ENCODE data around the gene SRPK1.
A peak's percentile ranks its signal among the peaks of the same experiment; 100 is the strongest.
"Not testable (repeated sequence)": the region's sequence is repeated elsewhere in the genome, so short reads cannot be mapped to it uniquely, and the experiment has no call there.

The SRPK1 gene

DNA sequence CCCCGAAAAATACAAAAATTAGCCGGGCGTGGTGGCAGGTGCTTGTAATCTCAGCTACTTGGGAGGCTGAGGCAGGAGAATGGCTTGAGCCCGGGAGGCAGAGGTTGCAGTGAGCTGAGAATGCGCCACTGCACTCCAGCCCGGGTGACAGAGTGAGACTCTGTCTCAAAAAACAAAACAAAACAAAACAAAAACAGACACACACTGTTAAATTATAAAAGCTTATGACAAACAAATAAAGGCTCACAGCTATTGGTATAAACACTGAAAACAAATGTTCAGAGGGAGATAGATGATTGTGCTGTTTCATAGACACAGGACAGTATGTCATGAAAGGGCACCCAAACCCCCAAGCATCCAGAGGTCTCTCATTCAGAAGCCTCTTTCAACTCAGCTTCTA, 4.0 kb downstream of the SRPK1 start:
- H3K4me1 Mint-ChIP-seq, result peaks cover 33% of the 10 kb centered on the region
- ATAC-seq; H3K9me3 Mint-ChIP-seq; DNase-seq (ENCODE audit: low spot score in 2 of 2); H3K4me3 Mint-ChIP-seq: not testable (repeated sequence)
- H3K36me3 Mint-ChIP-seq, result peaks cover 81% of the 10 kb centered on the region
- peak overlapping the region; percentile 56 for H3K27ac Mint-ChIP-seq

DNA sequence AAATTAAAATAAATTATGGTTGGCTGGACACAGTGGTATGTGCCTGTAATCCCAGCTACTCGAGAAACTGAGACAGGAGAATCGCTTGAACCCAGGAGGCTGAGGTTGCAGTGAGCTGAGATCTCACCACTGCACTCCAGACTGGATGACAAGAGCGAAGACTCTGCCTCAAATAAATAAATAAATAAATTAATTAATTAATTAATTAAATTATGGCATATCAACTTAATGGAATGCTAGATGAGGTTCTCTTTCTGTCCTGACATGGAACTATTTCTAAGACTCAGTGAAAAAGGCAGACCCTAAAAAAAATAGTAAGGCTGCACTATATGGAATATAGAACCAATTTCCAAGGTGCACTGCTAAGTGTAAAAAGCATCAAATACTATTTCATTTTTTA, 4.8 kb downstream of the SRPK1 start:
- no peak for ATAC-seq
- Mint-ChIP-seq H3K36me3 (peaks cover 90% of the 10 kb centered on the region), H3K9me3 (no peaks in the 10 kb centered on the region), H3K27ac (no peak overlapping the region), H3K4me1 (peaks cover 27% of the 10 kb centered on the region), H3K4me3 (no peak overlapping the region)
- DNase-seq (ENCODE audit: low spot score in 2 of 2), result peak in 1 of 2 donors; percentile 15

DNA sequence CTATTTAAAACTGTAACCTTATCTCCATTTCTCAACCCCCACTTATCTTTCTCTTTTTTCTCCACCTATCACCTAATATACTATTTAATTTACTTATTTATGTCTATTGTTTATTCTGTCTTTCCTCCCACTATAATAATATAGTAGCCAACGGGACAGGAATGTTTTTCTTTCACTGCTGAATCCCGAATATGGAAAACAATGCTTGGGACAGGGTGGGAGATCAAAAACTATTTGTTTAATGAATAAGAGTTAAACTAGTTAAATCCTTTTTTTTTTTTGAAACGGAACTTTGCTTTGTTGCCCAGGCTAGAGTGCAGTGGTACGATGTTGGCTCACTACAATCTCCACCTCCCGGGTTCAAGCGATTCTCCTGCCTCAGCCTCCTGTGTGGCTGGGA, 6.4 kb downstream of the SRPK1 start:
- no peak overlapping the region for H3K27ac Mint-ChIP-seq
- peaks cover 27% of the 10 kb centered on the region for H3K4me1 Mint-ChIP-seq
- H3K4me3 Mint-ChIP-seq, result no peak overlapping the region
- ATAC-seq (no peak), DNase-seq (ENCODE audit: low spot score in 2 of 2) (no peak)
- peaks cover 96% of the 10 kb centered on the region for H3K36me3 Mint-ChIP-seq
- no peaks in the 10 kb centered on the region for H3K9me3 Mint-ChIP-seq

DNA sequence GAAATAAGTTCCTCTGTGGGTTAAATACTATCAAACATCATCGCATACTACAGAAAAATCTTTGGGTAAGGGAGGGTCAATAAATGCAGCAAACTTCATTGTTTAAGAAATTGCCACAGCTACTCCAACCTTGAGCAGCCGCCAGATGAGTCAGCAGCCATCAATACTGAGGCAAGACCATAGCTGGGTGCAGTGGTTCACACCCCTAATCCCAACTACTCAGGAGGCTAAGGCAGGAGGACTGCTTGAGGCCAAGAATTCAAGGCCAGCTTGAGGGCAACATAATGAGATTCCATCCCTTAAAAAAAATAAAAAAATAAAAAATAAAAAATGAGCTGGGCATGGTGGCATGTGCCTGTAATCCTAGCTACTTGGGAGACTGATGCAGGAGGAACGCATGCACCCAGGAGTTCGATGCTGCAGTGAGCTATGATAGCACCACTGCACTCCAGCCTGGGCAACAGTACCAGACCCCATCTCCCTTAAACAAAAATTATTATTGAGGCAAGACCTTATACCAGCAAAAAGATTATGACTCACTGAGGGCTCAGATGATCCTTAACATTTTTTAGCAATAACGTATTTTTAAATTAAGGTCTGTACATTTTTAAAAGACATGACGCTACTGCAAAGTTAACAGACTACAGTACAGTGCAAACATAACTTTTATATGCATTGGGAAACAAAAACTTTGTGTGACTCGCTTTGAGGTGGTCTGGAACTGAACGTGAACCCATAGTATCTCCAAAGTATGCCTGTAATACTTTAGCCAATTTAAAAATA, 8.8 kb downstream of the SRPK1 start:
- Mint-ChIP-seq H3K36me3 (peaks cover 98% of the 10 kb centered on the region), H3K9me3 (peaks cover 3% of the 10 kb centered on the region), H3K4me1 (peaks cover 25% of the 10 kb centered on the region), H3K4me3 (no peak overlapping the region), H3K27ac (no peak overlapping the region)
- ATAC-seq, result no peak
- DNase-seq (ENCODE audit: low spot score in 2 of 2), result no peak

DNA sequence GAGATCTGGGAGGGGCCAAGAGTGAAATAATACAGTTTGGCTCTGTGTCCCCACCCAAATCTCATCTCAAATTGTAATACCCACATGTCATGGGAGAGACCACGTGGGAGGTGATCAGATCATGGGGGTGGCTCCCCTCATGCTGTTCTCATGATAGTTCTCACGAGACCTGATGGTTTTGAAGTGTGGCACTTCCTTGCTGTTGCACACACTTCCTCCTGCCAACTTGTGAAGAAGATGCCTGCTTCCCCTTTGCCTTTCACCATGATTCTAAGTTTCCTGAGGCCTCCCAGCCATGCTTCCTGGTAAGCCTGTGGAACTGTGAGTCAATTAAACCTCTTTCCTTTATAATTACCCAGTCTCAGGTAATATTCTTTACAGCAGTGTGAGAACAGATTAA, 11.3 kb downstream of the SRPK1 start:
- peaks cover 92% of the 10 kb centered on the region for H3K36me3 Mint-ChIP-seq
- H3K9me3 Mint-ChIP-seq; ATAC-seq; DNase-seq (ENCODE audit: low spot score in 2 of 2); H3K27ac Mint-ChIP-seq; H3K4me3 Mint-ChIP-seq: not testable (repeated sequence)
- peaks cover 34% of the 10 kb centered on the region for H3K4me1 Mint-ChIP-seq

DNA sequence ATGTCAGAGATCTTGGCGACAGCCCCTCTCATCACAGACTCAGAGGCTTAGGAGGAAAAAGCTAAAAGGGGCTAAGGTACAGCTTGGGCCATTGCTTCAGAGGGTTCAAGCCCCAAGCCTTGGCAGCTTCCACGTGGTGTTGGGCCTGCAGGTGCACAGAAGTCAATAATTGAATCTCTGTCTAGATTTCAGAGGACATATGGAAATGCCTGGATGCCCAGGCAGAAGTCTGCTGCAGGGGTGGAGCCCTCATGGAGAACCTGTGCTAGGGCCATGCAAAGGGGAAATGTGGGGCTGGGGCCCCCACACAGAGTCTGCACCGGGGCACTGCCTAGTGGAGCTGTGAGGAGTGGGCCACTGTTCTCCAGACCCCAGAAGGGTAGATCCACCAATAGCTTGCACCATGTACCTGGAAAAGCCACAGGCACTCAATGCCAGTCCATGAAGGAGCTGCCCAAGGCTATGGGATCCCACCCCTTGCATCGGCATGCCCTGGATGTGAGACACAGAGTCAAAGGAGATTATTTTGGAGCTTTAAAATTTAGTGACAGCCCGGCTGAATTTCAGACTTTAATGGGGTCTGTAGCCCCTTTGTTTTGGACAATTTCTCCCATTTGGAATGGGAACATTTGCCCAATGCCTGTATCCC, 12.0 kb downstream of the SRPK1 start:
- DNase-seq (ENCODE audit: low spot score in 2 of 2); ATAC-seq; H3K9me3 Mint-ChIP-seq; H3K4me3 Mint-ChIP-seq; H3K27ac Mint-ChIP-seq: not testable (repeated sequence)
- Mint-ChIP-seq H3K4me1 (peaks cover 34% of the 10 kb centered on the region), H3K36me3 (peaks cover 92% of the 10 kb centered on the region)

DNA sequence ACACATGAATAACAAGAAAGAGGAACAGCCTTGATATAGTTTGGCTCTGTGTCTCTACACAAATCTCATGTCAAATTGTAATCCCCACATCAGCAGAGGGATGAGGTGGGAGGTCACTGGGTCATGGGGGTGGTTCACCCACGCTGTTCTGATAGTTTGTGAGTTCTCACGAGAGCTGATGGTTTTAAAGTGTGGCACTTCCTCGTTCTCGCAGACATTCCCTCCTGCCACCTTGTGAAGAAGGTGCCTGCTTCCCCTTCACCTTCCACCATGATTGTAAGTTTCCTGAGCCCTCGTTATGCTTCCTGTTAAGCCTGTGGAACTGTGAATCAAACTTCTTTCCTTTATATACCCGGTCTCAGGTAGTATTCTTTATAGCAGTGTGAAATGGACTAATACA, 13.1 kb downstream of the SRPK1 start:
- Mint-ChIP-seq H3K36me3 (peaks cover 92% of the 10 kb centered on the region), H3K9me3 (peaks cover 3% of the 10 kb centered on the region), H3K4me3 (no peak overlapping the region), H3K27ac (no peak overlapping the region), H3K4me1 (peaks cover 34% of the 10 kb centered on the region)
- DNase-seq (ENCODE audit: low spot score in 2 of 2) (no peak), ATAC-seq (no peak)

DNA sequence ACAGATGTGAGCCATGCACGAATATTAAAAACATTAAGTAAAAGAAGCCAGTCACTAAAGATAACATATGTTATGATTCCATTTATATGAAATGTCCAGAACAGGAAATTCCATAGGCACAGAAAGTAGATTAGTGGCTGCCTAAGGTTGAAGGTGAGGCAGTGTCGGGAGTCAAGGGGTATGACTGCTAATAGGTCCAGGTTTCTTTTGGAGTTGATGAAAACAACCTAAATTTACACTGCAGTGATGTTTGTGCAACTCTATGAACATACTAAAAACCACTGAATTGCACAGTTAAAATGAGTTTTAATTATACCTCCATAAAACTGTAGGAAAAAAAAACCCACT, 14.4 kb downstream of the SRPK1 start:
- DNase-seq (ENCODE audit: low spot score in 2 of 2), result no peak
- Mint-ChIP-seq H3K4me3 (no peak overlapping the region), H3K36me3 (peaks cover 87% of the 10 kb centered on the region), H3K9me3 (peaks cover 3% of the 10 kb centered on the region), H3K27ac (peak overlapping the region; percentile 34), H3K4me1 (peaks cover 34% of the 10 kb centered on the region)
- no peak for ATAC-seq

DNA sequence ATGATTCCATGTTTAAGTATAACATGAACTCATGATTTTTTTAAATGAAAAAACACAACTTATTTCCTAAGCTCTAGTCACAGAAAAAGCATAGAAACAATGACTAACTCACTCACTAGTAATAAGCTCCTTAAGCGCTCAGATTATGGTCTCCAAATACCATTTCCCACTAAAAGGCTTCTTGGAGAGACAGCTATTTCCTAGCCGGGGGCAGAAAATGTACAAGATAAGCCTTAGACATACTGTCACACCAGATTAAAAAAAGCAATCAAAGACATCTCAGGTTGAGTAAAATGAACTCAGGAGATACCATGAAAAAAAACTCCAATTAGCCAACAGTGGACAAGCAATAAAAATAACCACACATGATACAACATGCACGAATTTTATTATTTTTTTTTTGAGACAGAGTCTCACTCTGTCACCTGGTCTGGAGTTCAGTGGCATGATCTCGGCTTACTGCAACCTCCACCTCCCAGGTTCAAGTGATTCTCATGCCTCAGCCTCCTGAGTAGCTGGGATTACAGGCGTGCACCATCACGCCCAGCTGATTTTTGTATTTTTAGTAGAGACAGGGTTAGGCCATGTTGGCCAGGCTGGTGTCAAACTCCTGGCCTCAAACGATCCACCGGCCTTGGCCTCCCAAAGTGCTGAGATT, 14.9 kb downstream of the SRPK1 start:
- H3K36me3 Mint-ChIP-seq, result peaks cover 87% of the 10 kb centered on the region

DNA sequence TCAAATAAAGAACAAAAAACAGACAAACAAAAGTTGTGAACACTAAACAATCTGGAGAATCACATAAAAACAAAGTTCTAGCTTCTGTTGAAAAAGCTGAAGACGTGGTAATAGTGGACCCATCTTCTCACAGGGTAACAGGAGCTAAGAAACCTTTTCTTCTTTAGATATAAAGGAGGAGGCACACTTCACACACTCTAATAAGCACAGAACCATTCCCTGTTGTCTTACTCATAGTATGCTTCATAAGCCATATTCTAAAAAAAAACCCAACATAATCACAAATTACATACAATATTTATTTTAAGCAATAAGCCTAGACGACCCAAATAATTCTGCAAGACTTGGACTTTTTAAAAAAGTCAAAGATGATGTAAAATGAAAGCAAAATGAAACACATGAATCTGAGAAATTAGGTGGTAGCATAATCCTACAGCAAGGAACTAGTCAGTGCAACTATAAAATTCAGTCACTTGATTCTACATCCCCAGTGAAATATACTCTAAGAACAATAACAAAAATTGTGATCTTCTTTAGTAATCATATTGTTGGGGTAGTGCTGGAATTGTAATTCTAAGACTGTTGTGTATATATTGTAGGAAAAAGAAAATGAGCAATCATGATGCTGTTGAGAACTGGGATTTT, 15.6 kb downstream of the SRPK1 start:
- peaks cover 41% of the 10 kb centered on the region for H3K4me1 Mint-ChIP-seq
- ATAC-seq (peak; percentile 62), DNase-seq (ENCODE audit: low spot score in 2 of 2) (no peak)
- peaks cover 87% of the 10 kb centered on the region for H3K36me3 Mint-ChIP-seq
- H3K4me3 Mint-ChIP-seq, result no peak overlapping the region
- peaks cover 3% of the 10 kb centered on the region for H3K9me3 Mint-ChIP-seq
- no peak overlapping the region for H3K27ac Mint-ChIP-seq

More for the DNA sequence above, 14.9 kb downstream of the SRPK1 start:
- ATAC-seq (no peak), DNase-seq (ENCODE audit: low spot score in 2 of 2) (no peak)
- H3K4me1 Mint-ChIP-seq, result peaks cover 34% of the 10 kb centered on the region
- peaks cover 3% of the 10 kb centered on the region for H3K9me3 Mint-ChIP-seq
- peak overlapping the region; percentile 34 for H3K27ac Mint-ChIP-seq
- no peak overlapping the region for H3K4me3 Mint-ChIP-seq

DNA sequence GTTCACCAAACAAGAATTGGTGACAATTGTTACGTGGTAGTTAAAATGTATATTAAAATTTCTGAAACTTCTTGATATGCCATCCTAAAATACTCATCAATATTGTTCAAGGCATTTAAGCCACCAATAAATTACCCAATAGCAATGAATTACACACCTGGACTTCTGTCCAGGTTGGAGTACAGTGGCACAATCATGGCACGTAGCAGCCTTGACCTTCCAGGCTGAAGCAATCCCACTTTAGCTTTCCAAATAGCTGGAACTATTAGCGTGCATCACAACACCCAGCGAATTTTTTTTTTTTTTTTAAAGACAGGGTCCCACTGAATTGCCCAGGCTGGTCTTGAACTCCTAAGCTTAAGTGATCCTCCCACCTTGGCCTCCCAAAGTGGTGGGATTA, 17.2 kb downstream of the SRPK1 start:
- no peak for ATAC-seq

DNA sequence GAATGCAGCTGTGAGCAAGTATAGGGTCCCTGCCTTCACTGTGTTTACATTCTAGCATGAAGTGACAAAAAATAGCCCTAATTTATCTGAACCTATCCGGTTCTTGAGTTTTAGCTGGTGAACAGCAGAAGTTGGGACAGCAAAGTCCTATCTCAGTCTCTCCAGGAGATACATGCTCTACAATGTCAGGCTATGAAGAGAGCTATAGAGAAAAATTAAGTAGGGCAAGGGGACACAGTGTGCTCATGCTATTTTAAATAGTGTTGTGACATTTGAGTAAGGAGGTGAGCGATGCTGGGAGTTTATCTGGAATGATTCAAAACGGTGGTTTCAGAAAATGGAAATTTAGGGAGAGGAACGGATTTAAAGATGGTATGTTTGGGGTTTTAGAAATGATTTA, 20.4 kb downstream of the SRPK1 start:
- DNase-seq (ENCODE audit: low spot score in 2 of 2) (no peak), ATAC-seq (no peak)
- Mint-ChIP-seq H3K36me3 (peaks cover 48% of the 10 kb centered on the region), H3K9me3 (no peaks in the 10 kb centered on the region), H3K27ac (no peak overlapping the region), H3K4me3 (no peak overlapping the region), H3K4me1 (peaks cover 21% of the 10 kb centered on the region)

More for the DNA sequence above, 17.2 kb downstream of the SRPK1 start:
- no peaks in the 10 kb centered on the region for H3K9me3 Mint-ChIP-seq
- H3K27ac Mint-ChIP-seq, result no peak overlapping the region
- H3K4me1 Mint-ChIP-seq, result peaks cover 37% of the 10 kb centered on the region
- H3K36me3 Mint-ChIP-seq, result peaks cover 73% of the 10 kb centered on the region
- DNase-seq (ENCODE audit: low spot score in 2 of 2), result no peak
- no peak overlapping the region for H3K4me3 Mint-ChIP-seq

DNA sequence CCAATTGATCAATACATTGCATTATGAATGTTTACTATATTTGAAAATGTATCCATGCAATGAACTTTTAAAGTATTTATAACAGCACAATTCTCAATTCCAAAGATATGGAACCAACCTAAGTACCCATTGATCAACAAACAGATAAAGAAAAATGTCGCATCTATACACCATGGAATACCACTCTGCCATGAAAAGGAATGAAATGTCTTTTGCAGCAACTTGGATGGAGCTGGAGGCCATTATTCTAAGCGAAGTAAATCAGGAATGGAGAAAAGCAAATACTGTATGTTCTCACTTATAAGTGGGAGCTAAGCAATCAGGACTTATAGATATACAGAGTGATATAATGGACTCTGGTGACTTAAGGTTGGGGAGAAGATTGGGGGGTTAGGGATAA, 22.9 kb downstream of the SRPK1 start:
- Mint-ChIP-seq H3K4me3 (no peak overlapping the region), H3K27ac (no peak overlapping the region), H3K9me3 (no peaks in the 10 kb centered on the region), H3K4me1 (peaks cover 25% of the 10 kb centered on the region), H3K36me3 (peaks cover 34% of the 10 kb centered on the region)
- no peak for ATAC-seq
- DNase-seq (ENCODE audit: low spot score in 2 of 2), result no peak

DNA sequence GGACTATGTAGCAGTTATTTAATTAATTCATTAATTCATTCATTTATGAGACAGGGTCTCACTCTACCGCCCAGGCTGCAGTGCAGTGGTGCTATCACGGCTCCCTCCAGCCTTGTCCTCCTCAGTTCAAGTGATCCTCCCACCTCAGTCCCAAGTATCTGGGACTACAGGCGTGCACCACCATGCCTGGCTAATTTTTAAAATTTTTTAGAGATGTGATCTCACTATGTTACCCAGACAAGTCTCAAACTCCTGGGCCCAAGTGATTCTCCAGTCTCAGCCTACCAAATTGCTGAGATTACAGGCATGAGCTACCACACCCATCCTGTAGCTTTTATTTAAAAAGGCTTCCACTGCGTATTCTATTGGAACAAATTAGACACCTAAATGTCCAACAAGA, 23.4 kb downstream of the SRPK1 start:
- no peak for ATAC-seq
- H3K4me3 Mint-ChIP-seq, result no peak overlapping the region
- no peaks in the 10 kb centered on the region for H3K9me3 Mint-ChIP-seq

DNA sequence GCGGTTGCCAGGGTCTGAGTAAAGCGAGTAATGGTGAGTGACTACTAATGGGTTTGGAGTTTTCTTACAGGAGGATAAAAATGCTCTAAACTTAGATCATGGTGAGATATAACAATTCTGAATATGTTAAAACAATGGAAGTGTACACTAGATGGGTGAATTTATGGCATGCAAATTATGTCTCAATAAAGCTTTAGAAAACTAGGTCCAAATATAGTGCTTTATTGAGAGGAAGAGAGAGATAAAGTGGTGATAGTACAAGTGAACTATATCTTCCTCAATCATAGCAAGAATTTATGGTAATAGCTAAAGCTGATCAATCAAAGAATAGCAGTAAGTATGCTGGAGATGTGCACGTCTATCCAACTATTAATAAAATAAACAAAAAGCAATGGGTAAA, 23.9 kb downstream of the SRPK1 start:
- DNase-seq (ENCODE audit: low spot score in 2 of 2), result no peak
- peaks cover 29% of the 10 kb centered on the region for H3K36me3 Mint-ChIP-seq
- no peak for ATAC-seq
- no peak overlapping the region for H3K4me3 Mint-ChIP-seq
- peaks cover 25% of the 10 kb centered on the region for H3K4me1 Mint-ChIP-seq
- no peak overlapping the region for H3K27ac Mint-ChIP-seq
- H3K9me3 Mint-ChIP-seq, result no peaks in the 10 kb centered on the region

More for the DNA sequence above, 23.4 kb downstream of the SRPK1 start:
- Mint-ChIP-seq H3K4me1 (peaks cover 25% of the 10 kb centered on the region), H3K36me3 (peaks cover 29% of the 10 kb centered on the region), H3K27ac (no peak overlapping the region)
- DNase-seq (ENCODE audit: low spot score in 2 of 2), result no peak
